ENCODE results near the gene XG.
"Not testable (repeated sequence)": the region's sequence is repeated elsewhere in the genome, so short reads cannot be mapped to it uniquely, and the experiment has no call there.

Gene XG

DNA sequence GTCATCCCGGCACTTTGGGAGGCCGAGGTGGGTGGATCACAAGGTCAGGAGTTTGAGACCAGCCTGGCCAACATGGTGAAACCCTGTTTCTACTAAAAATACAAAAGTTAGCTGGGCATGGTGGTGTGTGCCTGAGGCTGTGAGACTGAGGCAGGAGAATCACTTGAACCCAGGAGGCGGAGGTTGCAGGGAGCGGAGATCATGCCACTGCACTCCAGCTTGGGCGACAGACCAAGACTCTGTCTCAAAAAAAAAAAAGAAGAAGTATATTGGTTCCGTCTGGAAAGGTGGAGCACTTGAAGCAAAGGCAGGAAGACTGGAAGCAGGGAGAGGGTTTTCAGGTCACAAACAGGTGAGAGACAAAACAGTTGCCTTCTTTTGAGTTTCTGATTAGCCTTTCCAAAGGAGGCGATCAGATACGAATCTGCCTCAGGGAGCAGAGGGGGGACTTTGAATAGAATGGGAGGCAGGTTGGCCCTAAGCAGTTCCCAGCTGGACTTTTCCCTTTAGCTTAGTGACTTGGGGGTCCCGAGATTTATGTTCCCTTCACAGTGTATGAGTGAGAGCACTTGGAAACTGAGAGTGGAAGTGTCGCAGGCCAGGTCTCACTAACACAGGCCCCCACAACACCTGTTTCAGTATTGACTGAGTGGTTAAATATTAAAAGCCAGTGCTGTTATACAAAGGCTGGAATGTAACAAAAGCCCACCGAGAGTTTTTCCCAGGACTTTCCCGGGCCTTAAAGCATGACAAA, 28.8 kb downstream of the XG start:
- not testable (repeated sequence) for H3K36me3 ChIP-seq (ENCODE audit: control insufficient read depth, insufficient read depth, low read length); H3K4me3 ChIP-seq (ENCODE audit: low read depth, low read length)
- peak overlapping the region; percentile 9 for H3K9ac ChIP-seq (ENCODE audit: low read length)

DNA sequence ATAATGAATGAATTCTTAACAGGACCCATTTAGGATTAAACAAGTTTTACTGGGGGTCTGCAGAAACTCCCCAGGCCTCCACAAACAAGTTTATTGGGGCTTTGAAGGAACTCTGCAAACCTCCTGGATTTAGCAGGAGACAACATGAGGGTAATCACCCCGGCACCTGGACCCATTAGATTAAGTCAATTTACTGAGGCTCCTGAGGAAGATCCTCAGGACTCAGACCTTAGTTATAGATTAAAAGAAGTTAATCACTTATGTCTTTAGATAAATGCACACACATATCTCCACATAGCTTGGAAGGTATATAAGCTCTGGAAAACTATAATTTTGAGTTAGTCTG, 29.4 kb downstream of the XG start:
- peak overlapping the region; percentile 1; the same call in 1 of the 2 replicates for H3K27ac ChIP-seq (ENCODE audit: low read depth, low read length)
- no peak overlapping the region for H3K9ac ChIP-seq (ENCODE audit: low read length)

More for the DNA sequence above, 28.8 kb downstream of the XG start:
- H3K27ac ChIP-seq (ENCODE audit: low read depth, low read length), result peak overlapping the region; percentile 10; the same call in 1 of the 2 replicates
- not testable (repeated sequence) for H3K9me3 ChIP-seq (ENCODE audit: control insufficient read depth, insufficient read depth, low read depth, low read length); H3K27me3 ChIP-seq (ENCODE audit: control insufficient read depth, insufficient read depth, low read length)
- H3K4me1 ChIP-seq (ENCODE audit: control insufficient read depth, insufficient read depth, low read length), result peaks cover 48% of the 10 kb centered on the region

DNA sequence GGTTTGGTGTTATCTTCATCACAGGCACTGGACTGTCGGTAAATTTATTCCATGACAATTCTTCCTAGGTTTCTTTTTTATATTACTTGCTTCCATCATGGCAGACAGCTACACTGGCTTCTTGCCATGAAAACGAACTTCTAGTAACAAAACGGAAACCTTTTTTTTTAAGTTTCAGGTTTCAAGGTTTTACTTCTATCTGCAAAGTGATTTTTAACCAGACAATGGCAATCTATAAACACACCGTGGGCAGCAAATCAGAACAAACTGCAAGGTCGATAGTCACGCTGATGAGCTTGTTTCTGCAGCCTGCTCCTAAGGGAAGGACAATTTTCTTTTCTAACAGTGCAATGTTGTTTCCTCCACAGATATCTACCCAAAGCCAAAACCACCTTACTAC, 29.9 kb downstream of the XG start:
- H3K4me3 ChIP-seq (ENCODE audit: low read depth, low read length), result no peak overlapping the region
- H3K36me3 ChIP-seq (ENCODE audit: control insufficient read depth, insufficient read depth, low read length), result no peaks in the 10 kb centered on the region
- H3K9ac ChIP-seq (ENCODE audit: low read length), result peak overlapping the region; percentile 43
- H3K27ac ChIP-seq (ENCODE audit: low read depth, low read length), result peak overlapping the region; percentile 68
- peaks cover 48% of the 10 kb centered on the region for H3K4me1 ChIP-seq (ENCODE audit: control insufficient read depth, insufficient read depth, low read length)
- no peaks in the 10 kb centered on the region for H3K9me3 ChIP-seq (ENCODE audit: control insufficient read depth, insufficient read depth, low read depth, low read length)
- no peaks in the 10 kb centered on the region for H3K27me3 ChIP-seq (ENCODE audit: control insufficient read depth, insufficient read depth, low read length)

More for the DNA sequence above, 29.4 kb downstream of the XG start:
- Histone ChIP-seq H3K36me3 (ENCODE audit: control insufficient read depth, insufficient read depth, low read length) (no peaks in the 10 kb centered on the region), H3K4me3 (ENCODE audit: low read depth, low read length) (no peak overlapping the region), H3K4me1 (ENCODE audit: control insufficient read depth, insufficient read depth, low read length) (peaks cover 48% of the 10 kb centered on the region), H3K9me3 (ENCODE audit: control insufficient read depth, insufficient read depth, low read depth, low read length) (no peaks in the 10 kb centered on the region), H3K27me3 (ENCODE audit: control insufficient read depth, insufficient read depth, low read length) (no peaks in the 10 kb centered on the region)

GRCh38 chrX:2782171-2782570, 30.3 kb downstream of the XG start:
- Histone ChIP-seq H3K9me3 (ENCODE audit: control insufficient read depth, insufficient read depth, low read depth, low read length) (no peaks in the 10 kb centered on the region), H3K4me1 (ENCODE audit: control insufficient read depth, insufficient read depth, low read length) (peaks cover 43% of the 10 kb centered on the region), H3K27me3 (ENCODE audit: control insufficient read depth, insufficient read depth, low read length) (no peaks in the 10 kb centered on the region), H3K27ac (ENCODE audit: low read depth, low read length) (peak overlapping the region; percentile 68), H3K36me3 (ENCODE audit: control insufficient read depth, insufficient read depth, low read length) (no peaks in the 10 kb centered on the region), H3K9ac (ENCODE audit: low read length) (peak overlapping the region; percentile 43), H3K4me3 (ENCODE audit: low read depth, low read length) (no peak overlapping the region)

GRCh38 chrX:2782778-2783177, 30.9 kb downstream of the XG start:
- H3K36me3 ChIP-seq (ENCODE audit: control insufficient read depth, insufficient read depth, low read length), result no peaks in the 10 kb centered on the region
- no peaks in the 10 kb centered on the region for H3K9me3 ChIP-seq (ENCODE audit: control insufficient read depth, insufficient read depth, low read depth, low read length)
- H3K4me1 ChIP-seq (ENCODE audit: control insufficient read depth, insufficient read depth, low read length), result peaks cover 43% of the 10 kb centered on the region
- H3K27me3 ChIP-seq (ENCODE audit: control insufficient read depth, insufficient read depth, low read length), result no peaks in the 10 kb centered on the region
- H3K4me3 ChIP-seq (ENCODE audit: low read depth, low read length), result no peak overlapping the region
- no peak overlapping the region for H3K27ac ChIP-seq (ENCODE audit: low read depth, low read length)
- no peak overlapping the region for H3K9ac ChIP-seq (ENCODE audit: low read length)

GRCh38 chrX:2784026-2784425, 32.2 kb downstream of the XG start:
- H3K4me1 ChIP-seq (ENCODE audit: control insufficient read depth, insufficient read depth, low read length), result peaks cover 43% of the 10 kb centered on the region
- no peaks in the 10 kb centered on the region for H3K9me3 ChIP-seq (ENCODE audit: control insufficient read depth, insufficient read depth, low read depth, low read length)
- H3K9ac ChIP-seq (ENCODE audit: low read length), result no peak overlapping the region
- H3K27ac ChIP-seq (ENCODE audit: low read depth, low read length), result no peak overlapping the region
- H3K27me3 ChIP-seq (ENCODE audit: control insufficient read depth, insufficient read depth, low read length), result no peaks in the 10 kb centered on the region
- H3K36me3 ChIP-seq (ENCODE audit: control insufficient read depth, insufficient read depth, low read length), result no peaks in the 10 kb centered on the region
- no peak overlapping the region for H3K4me3 ChIP-seq (ENCODE audit: low read depth, low read length)

DNA sequence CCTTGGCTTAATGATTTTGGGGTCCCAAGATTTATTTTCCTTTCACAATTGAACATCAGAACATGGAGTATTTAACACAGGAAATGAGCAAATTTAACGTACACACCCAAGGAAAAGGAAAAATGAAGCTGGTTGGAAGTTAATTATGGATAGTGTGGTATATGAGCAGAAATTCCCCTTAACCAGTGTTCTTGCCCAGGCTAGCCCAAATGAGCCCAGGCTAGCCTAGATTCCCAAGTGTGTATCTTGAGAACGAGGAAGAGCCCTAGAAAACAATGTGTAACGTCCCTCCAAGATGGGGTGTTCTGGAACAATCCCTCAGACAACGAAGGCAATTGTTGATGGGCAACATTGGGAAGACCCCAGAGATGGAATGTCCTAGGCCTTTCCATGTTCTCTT, 33.7 kb downstream of the XG start:
- no peaks in the 10 kb centered on the region for H3K27me3 ChIP-seq (ENCODE audit: control insufficient read depth, insufficient read depth, low read length)
- H3K27ac ChIP-seq (ENCODE audit: low read depth, low read length), result no peak overlapping the region
- peaks cover 41% of the 10 kb centered on the region for H3K4me1 ChIP-seq (ENCODE audit: control insufficient read depth, insufficient read depth, low read length)
- no peak overlapping the region for H3K9ac ChIP-seq (ENCODE audit: low read length)
- H3K9me3 ChIP-seq (ENCODE audit: control insufficient read depth, insufficient read depth, low read depth, low read length), result no peaks in the 10 kb centered on the region
- no peaks in the 10 kb centered on the region for H3K36me3 ChIP-seq (ENCODE audit: control insufficient read depth, insufficient read depth, low read length)
- no peak overlapping the region for H3K4me3 ChIP-seq (ENCODE audit: low read depth, low read length)

GRCh38 chrX:2788980-2789379, 37.1 kb downstream of the XG start:
- H3K9ac ChIP-seq (ENCODE audit: low read length), result no peak overlapping the region
- no peaks in the 10 kb centered on the region for H3K36me3 ChIP-seq (ENCODE audit: control insufficient read depth, insufficient read depth, low read length)
- H3K27ac ChIP-seq (ENCODE audit: low read depth, low read length), result no peak overlapping the region
- H3K27me3 ChIP-seq (ENCODE audit: control insufficient read depth, insufficient read depth, low read length), result no peaks in the 10 kb centered on the region
- H3K4me3 ChIP-seq (ENCODE audit: low read depth, low read length), result no peak overlapping the region
- peaks cover 21% of the 10 kb centered on the region for H3K4me1 ChIP-seq (ENCODE audit: control insufficient read depth, insufficient read depth, low read length)
- H3K9me3 ChIP-seq (ENCODE audit: control insufficient read depth, insufficient read depth, low read depth, low read length), result no peaks in the 10 kb centered on the region

- Histone ChIP-seq H3K9ac (ENCODE audit: low read length) (no peak overlapping the region), H3K4me1 (ENCODE audit: control insufficient read depth, insufficient read depth, low read length) (peaks cover 26% of the 10 kb centered on the region), H3K27me3 (ENCODE audit: control insufficient read depth, insufficient read depth, low read length) (no peaks in the 10 kb centered on the region), H3K36me3 (ENCODE audit: control insufficient read depth, insufficient read depth, low read length) (no peaks in the 10 kb centered on the region), H3K27ac (ENCODE audit: low read depth, low read length) (no peak overlapping the region), H3K4me3 (ENCODE audit: low read depth, low read length) (no peak overlapping the region), H3K9me3 (ENCODE audit: control insufficient read depth, insufficient read depth, low read depth, low read length) (no peaks in the 10 kb centered on the region)
Measured at GRCh38 chrX:2789569-2789968, 37.7 kb downstream of the XG start.

- Histone ChIP-seq H3K36me3 (ENCODE audit: control insufficient read depth, insufficient read depth, low read length) (no peaks in the 10 kb centered on the region), H3K9me3 (ENCODE audit: control insufficient read depth, insufficient read depth, low read depth, low read length) (no peaks in the 10 kb centered on the region), H3K9ac (ENCODE audit: low read length) (no peak overlapping the region), H3K27ac (ENCODE audit: low read depth, low read length) (no peak overlapping the region), H3K27me3 (ENCODE audit: control insufficient read depth, insufficient read depth, low read length) (no peaks in the 10 kb centered on the region), H3K4me1 (ENCODE audit: control insufficient read depth, insufficient read depth, low read length) (peaks cover 20% of the 10 kb centered on the region), H3K4me3 (ENCODE audit: low read depth, low read length) (no peak overlapping the region)
Measured at GRCh38 chrX:2793752-2794151, 41.9 kb downstream of the XG start.

DNA sequence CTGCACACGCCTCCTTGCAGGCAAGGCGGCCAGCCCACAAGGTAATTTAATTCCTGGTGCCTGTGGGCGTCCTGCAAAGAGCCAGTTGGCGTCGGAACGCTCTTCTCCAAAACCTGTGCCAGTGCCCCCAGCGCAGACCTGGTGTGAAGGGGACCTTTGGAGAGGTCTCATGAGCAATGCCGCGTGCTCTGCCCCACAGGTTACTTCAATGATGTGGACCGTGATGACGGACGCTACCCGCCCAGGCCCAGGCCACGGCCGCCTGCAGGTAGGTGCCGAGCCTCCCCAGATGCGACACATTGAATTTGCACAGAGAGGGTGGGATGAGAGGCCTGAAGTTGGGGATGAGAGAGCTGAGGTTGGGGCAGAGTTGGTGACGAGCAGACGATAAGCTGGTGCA, 42.5 kb downstream of the XG start:
- peaks cover 24% of the 10 kb centered on the region for H3K4me1 ChIP-seq (ENCODE audit: control insufficient read depth, insufficient read depth, low read length)
- no peak overlapping the region for H3K4me3 ChIP-seq (ENCODE audit: low read depth, low read length)
- no peaks in the 10 kb centered on the region for H3K36me3 ChIP-seq (ENCODE audit: control insufficient read depth, insufficient read depth, low read length)
- H3K27ac ChIP-seq (ENCODE audit: low read depth, low read length), result no peak overlapping the region
- no peaks in the 10 kb centered on the region for H3K9me3 ChIP-seq (ENCODE audit: control insufficient read depth, insufficient read depth, low read depth, low read length)
- H3K27me3 ChIP-seq (ENCODE audit: control insufficient read depth, insufficient read depth, low read length), result no peaks in the 10 kb centered on the region
- H3K9ac ChIP-seq (ENCODE audit: low read length), result no peak overlapping the region

All from HUES6 (cell line).